ENCODE results near the gene BCL2L1. TPM values are rescaled to one million over a fixed set of nuclear protein-coding genes. Genes with fewer than 3 reads are reported as not detected.

Gene BCL2L1
- total and polyA plus RNA-seq, 2 donors (not counting 1 experiment from before 2014, with no cell fraction given), result 61.8 to 77.1 TPM

GRCh38 chr20:31661625-31662371, 60.9 kb downstream of the BCL2L1 start:
- Histone ChIP-seq H3K9me3 (ENCODE audit: control insufficient read depth, insufficient read depth, low read depth, low read length) (no peaks in the 10 kb centered on the region), H3K4me3 (replicated peaks in 1 of 4; ENCODE audit: control extremely low read depth in 1 of 4, insufficient read depth in 1 of 4, low read depth in 3 of 4, low read length in 4 of 4) (peak overlapping the region in 2 of 4 experiments; percentile 25 to 45), H3K27ac (ENCODE audit: insufficient read depth, low read length) (peak overlapping the region; percentile 57), H2AFZ (ENCODE audit: low read length) (peak overlapping the region; percentile 66), H3K27me3 (ENCODE audit: control insufficient read depth, insufficient read depth, low read length) (no peaks in the 10 kb centered on the region), H4K20me1 (ENCODE audit: control insufficient read depth, extremely low read depth, insufficient read depth, low read length) (no peaks in the 10 kb centered on the region), H3K79me2 (ENCODE audit: control insufficient read depth, insufficient read depth, low read length) (peaks cover 7% of the 10 kb centered on the region), H3K9ac (ENCODE audit: insufficient read depth, low read length) (no peak overlapping the region), H3K4me2 (ENCODE audit: extremely low read depth, insufficient read depth, low read length) (peak overlapping the region; percentile 58), H3K4me1 (ENCODE audit: control insufficient read depth, extremely low read depth, insufficient read depth, low read length) (peaks cover 10% of the 10 kb centered on the region), H3K36me3 (ENCODE audit: control insufficient read depth, insufficient read depth, low read length) (peaks cover 10% of the 10 kb centered on the region)
- TF ChIP-seq CTCF (conservative IDR thresholded peaks at IDR 0.05 in 1 of 2, IDR thresholded peaks at IDR 0.05 in 1 of 2; ENCODE audit: low read depth in 1 of 2, low read length in 2 of 2), result peak; percentile 36 to 60
- no peak for TF ChIP-seq EZH2 (IDR thresholded peaks at IDR 0.05; ENCODE audit: low read length, missing control alignments)
- DNase-seq (ENCODE audit: low read depth in 2 of 2), result peak; percentile 69 to 70

DNA sequence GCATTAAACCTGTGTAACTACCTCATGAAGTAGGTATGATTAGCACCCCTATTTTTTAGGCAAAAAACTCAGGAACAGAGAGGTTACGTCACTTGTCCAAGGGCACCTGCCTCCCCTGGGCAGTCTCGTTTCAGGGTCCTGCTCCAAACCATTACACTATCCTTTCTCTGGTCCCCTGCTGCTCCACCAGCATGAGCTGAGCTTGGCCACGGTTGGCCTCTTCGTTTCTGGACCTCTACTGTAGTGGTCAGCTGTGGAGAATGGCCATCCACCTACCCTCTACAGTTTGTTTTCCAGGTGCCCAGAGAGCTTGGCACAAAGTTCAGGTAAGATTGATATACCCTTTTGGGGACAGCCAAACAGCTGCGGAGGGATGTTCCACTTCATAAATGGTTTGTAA, 68.1 kb downstream of the BCL2L1 start:
- Histone ChIP-seq H3K4me3 (replicated peaks in 1 of 4; ENCODE audit: control extremely low read depth in 1 of 4, insufficient read depth in 1 of 4, low read depth in 3 of 4, low read length in 4 of 4) (no peak overlapping the region), H3K36me3 (ENCODE audit: control insufficient read depth, insufficient read depth, low read length) (no peaks in the 10 kb centered on the region), H3K27ac (ENCODE audit: insufficient read depth, low read length) (no peak overlapping the region), H3K27me3 (ENCODE audit: control insufficient read depth, insufficient read depth, low read length) (no peaks in the 10 kb centered on the region), H3K79me2 (ENCODE audit: control insufficient read depth, insufficient read depth, low read length) (no peaks in the 10 kb centered on the region), H3K4me2 (ENCODE audit: extremely low read depth, insufficient read depth, low read length) (no peak overlapping the region), H4K20me1 (ENCODE audit: control insufficient read depth, extremely low read depth, insufficient read depth, low read length) (no peaks in the 10 kb centered on the region), H3K4me1 (ENCODE audit: control insufficient read depth, extremely low read depth, insufficient read depth, low read length) (peaks cover 2% of the 10 kb centered on the region), H3K9me3 (ENCODE audit: control insufficient read depth, insufficient read depth, low read depth, low read length) (no peaks in the 10 kb centered on the region), H2AFZ (ENCODE audit: low read length) (no peak overlapping the region), H3K9ac (ENCODE audit: insufficient read depth, low read length) (no peak overlapping the region)
- no peak for TF ChIP-seq CTCF (conservative IDR thresholded peaks at IDR 0.05 in 1 of 2, IDR thresholded peaks at IDR 0.05 in 1 of 2; ENCODE audit: low read depth in 1 of 2, low read length in 2 of 2)
- no peak for TF ChIP-seq EZH2 (IDR thresholded peaks at IDR 0.05; ENCODE audit: low read length, missing control alignments)
- DNase-seq (ENCODE audit: low read depth in 2 of 2), result no peak

GRCh38 chr20:31653561-31653960, 69.1 kb downstream of the BCL2L1 start:
- H3K27me3 ChIP-seq (ENCODE audit: control insufficient read depth, insufficient read depth, low read length), result no peaks in the 10 kb centered on the region
- no peaks in the 10 kb centered on the region for H3K9me3 ChIP-seq (ENCODE audit: control insufficient read depth, insufficient read depth, low read depth, low read length)
- H3K4me2 ChIP-seq (ENCODE audit: extremely low read depth, insufficient read depth, low read length), result peak overlapping the region; percentile 32
- TF ChIP-seq CTCF (conservative IDR thresholded peaks at IDR 0.05 in 1 of 2, IDR thresholded peaks at IDR 0.05 in 1 of 2; ENCODE audit: low read depth in 1 of 2, low read length in 2 of 2) (no peak), EZH2 (IDR thresholded peaks at IDR 0.05; ENCODE audit: low read length, missing control alignments) (no peak)
- H3K4me1 ChIP-seq (ENCODE audit: control insufficient read depth, extremely low read depth, insufficient read depth, low read length), result peaks cover 2% of the 10 kb centered on the region
- no peak overlapping the region for H2AFZ ChIP-seq (ENCODE audit: low read length)
- H3K9ac ChIP-seq (ENCODE audit: insufficient read depth, low read length), result no peak overlapping the region
- DNase-seq (ENCODE audit: low read depth in 2 of 2), result no peak
- no peaks in the 10 kb centered on the region for H3K79me2 ChIP-seq (ENCODE audit: control insufficient read depth, insufficient read depth, low read length)
- no peak overlapping the region for H3K27ac ChIP-seq (ENCODE audit: insufficient read depth, low read length)
- no peak overlapping the region for H3K4me3 ChIP-seq (replicated peaks in 1 of 4; ENCODE audit: control extremely low read depth in 1 of 4, insufficient read depth in 1 of 4, low read depth in 3 of 4, low read length in 4 of 4)
- no peaks in the 10 kb centered on the region for H3K36me3 ChIP-seq (ENCODE audit: control insufficient read depth, insufficient read depth, low read length)
- H4K20me1 ChIP-seq (ENCODE audit: control insufficient read depth, extremely low read depth, insufficient read depth, low read length), result no peaks in the 10 kb centered on the region
